Stomach (tissue), 9 donors: ENCODE data around the gene ZFHX3. TPM values are rescaled to one million over a fixed set of nuclear protein-coding genes. Genes with fewer than 3 reads are reported as not detected.

Experiments
- DNase-seq, 2 donors: peaks; one replicate each; pipeline versions ENCODE4 v3.0.0 to v3.0.0-alpha.2; 2013 to 2019
- H3K27ac ChIP-seq, 5 donors: fragments of 200-600 bp in 4 of 5; sonication (generic) in 4 of 5; one replicate each; pipeline ENCODE4 v1.5.1; 2013 to 2019; ENCODE audit warnings: mild to moderate bottlenecking in 1 of 5, moderate library complexity in 1 of 5
- H3K27me3 ChIP-seq, 3 donors: fragments of 200-600 bp; sonication (generic); one replicate each; pipeline ENCODE4 v1.5.1; 2017 to 2019; ENCODE audit warnings: mixed run types in 1 of 3
- H3K36me3 ChIP-seq, 4 donors: fragments of 200-600 bp; sonication (generic); 1 replicate in 3 of 4; 2 replicates in 1 of 4; pipeline ENCODE4 v1.5.1; 2016 to 2019
- H3K4me1 ChIP-seq, 4 donors: fragments of 200-600 bp; sonication (generic); one replicate each; pipeline ENCODE4 v1.5.1; 2016 to 2019
- H3K4me3 ChIP-seq, 4 donors: fragments of 200-600 bp; sonication (generic) in 3 of 4; one replicate each; pipeline ENCODE4 v1.5.1; 2016 to 2019; ENCODE audit warnings: mild to moderate bottlenecking in 1 of 4
- H3K9me3 ChIP-seq, 4 donors: fragments of 200-600 bp; sonication (generic); one replicate each; pipeline ENCODE4 v1.5.1; 2016 to 2019
- CTCF ChIP-seq, 7 experiments: fragments of 450-650 bp in 4 of 7; fragments of 200-600 bp in 3 of 7; sonication (generic) in 3 of 7; IDR thresholded peaks; one replicate each; pipeline ENCODE4 v1.5.1; 2016 to 2019; ENCODE audit warnings: antibody characterized with exemption in 7 of 7, control low read depth in 2 of 7, mild to moderate bottlenecking in 1 of 7
- EP300 ChIP-seq: sonication (generic); formaldehyde crosslinking; IDR thresholded peaks from one replicate; pipeline ENCODE4 v1.6.1; 2017; ENCODE audit warnings: antibody characterized with exemption
- POLR2A ChIP-seq, 4 donors: fragments of 450-650 bp; IDR thresholded peaks; one replicate each; pipeline ENCODE4 v1.6.1; 2016; ENCODE audit warnings: antibody characterized with exemption in 4 of 4, control low read depth in 2 of 4, mild to moderate bottlenecking in 1 of 4, moderate library complexity in 1 of 4
- POLR2AphosphoS5 ChIP-seq, 3 donors: sonication (generic); formaldehyde crosslinking; IDR thresholded peaks; one replicate each; pipeline ENCODE4 v1.6.1; 2016; ENCODE audit warnings: antibody characterized with exemption in 3 of 3
- WGBS, 5 donors: extraction: QIAGEN DNeasy Blood & Tissue Kit in 3 of 5; methylation state at CpG; one replicate each; pipeline versions ENCODE4 v1.1.5 to v1.1.7; 2013 to 2018; 5-methylcytosine and 5-hydroxymethylcytosine counted together
- intact Hi-C: fragments of 100-400 bp; cut with DNase I; formaldehyde crosslinking; loops from one replicate; pipeline ENCODE4 v1.15.1; 2023; ENCODE audit warnings: low total_unique reads
- polyA plus RNA-seq, 3 donors: library from polyadenylated mRNA; stranded (reverse); fragments of 200-250 nt; gene quantifications; one replicate each; pipeline ENCODE4 v1.2.3, GENCODE V29; 2013
- total RNA-seq, 5 donors: library from RNA; depleted of rRNA; stranded (reverse); fragments of >200 nt; gene quantifications; one replicate each; pipeline versions ENCODE4 v1.1.0 to v1.2.3, GENCODE V29; 2014 to 2016
- donor health status: healthy with polysubstance abuse.
- donor health status: Bipolar disorder and iron deficiency.
- donor health status: healthy.

Gene ZFHX3
- total and polyA plus RNA-seq, 8 donors = 1.1 to 27.5 (median 11.8) TPM

GRCh38 chr16:73024571-73025105 lies 23.3 kb downstream of the ZFHX3 start:
- Histone ChIP-seq H3K27me3 (no peaks in the 10 kb centered on the region), H3K4me3 (no peak overlapping the region), H3K27ac (peak overlapping the region in 1 of 5 donors; percentile 49), H3K4me1 (peaks cover 41 to 74% (median 55%) of the 10 kb centered on the region in 4 donors), H3K9me3 (no peaks in the 10 kb centered on the region), H3K36me3 (no peaks in the 10 kb centered on the region)
- no peak for TF ChIP-seq CTCF (IDR thresholded peaks at IDR 0.05)
- TF ChIP-seq POLR2AphosphoS5 (IDR thresholded peaks at IDR 0.05) = no peak
- TF ChIP-seq POLR2A (IDR thresholded peaks at IDR 0.05) = no peak
- TF ChIP-seq EP300 = no peak
- WGBS, 5 donors = 90 to 94% (median 92%) methylated on average over 10 to 13 of the region's 13 CpGs
- intact Hi-C loops = no loop called here
- no peak for DNase-seq

DNA sequence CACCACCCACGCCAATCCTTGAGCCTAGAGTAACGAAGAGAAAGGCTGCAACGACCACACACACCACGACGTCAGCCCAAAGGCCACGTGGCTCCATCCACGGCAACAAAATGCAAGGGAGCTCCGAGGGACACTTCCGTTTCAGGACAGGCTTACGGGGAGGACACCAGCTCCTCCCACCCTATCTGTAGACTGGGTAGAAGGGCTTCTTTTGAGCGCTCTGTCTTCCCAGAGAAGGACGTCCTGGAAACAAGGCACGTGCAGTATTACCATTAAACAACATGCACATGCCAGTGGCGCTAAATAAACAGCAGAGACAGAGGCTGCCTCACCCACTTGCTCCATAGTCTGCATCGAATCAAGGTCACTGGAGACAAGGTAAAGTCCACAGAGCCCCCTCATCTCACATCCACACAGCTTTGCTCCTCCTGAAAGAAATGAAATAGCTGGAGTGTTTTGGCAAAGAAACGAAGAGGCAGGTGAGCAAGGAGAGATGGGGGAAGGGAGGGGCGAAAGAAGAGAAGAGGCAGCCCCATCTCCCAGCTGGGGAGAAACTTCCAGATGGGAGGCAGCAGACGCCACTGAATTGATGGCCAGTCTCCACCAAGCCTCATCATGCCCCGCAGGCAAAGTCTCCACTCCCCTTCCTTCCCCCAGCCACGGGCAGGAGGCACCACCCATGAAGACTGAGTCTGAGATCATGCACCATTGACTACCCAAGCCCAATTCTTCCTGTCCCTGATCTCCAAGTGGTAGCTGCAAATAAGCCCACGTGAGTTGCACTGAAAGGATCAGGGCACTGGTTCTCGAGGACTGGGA lies 24.0 kb downstream of the ZFHX3 start:
- 78 to 89% (median 82%) methylated on average over 21 to 22 of the region's 22 CpGs for WGBS, 5 donors
- DNase-seq = no peak
- H3K4me1 ChIP-seq = peaks cover 47 to 79% (median 60%) of the 10 kb centered on the region in 4 donors
- H3K4me3 ChIP-seq = no peak overlapping the region
- no peak overlapping the region for H3K27ac ChIP-seq
- H3K36me3 ChIP-seq = no peaks in the 10 kb centered on the region
- H3K9me3 ChIP-seq = no peaks in the 10 kb centered on the region
- TF ChIP-seq POLR2A (IDR thresholded peaks at IDR 0.05) (no peak), CTCF (IDR thresholded peaks at IDR 0.05) (no peak), EP300 (no peak), POLR2AphosphoS5 (IDR thresholded peaks at IDR 0.05) (no peak)
- no peaks in the 10 kb centered on the region for H3K27me3 ChIP-seq
- intact Hi-C loops = no loop called here

GRCh38 chr16:73023320-73023719 lies 24.6 kb downstream of the ZFHX3 start:
- no peak overlapping the region for H3K27ac ChIP-seq
- no peaks in the 10 kb centered on the region for H3K27me3 ChIP-seq
- no peak overlapping the region for H3K4me3 ChIP-seq
- H3K9me3 ChIP-seq = no peaks in the 10 kb centered on the region
- 89 to 93% (median 92%) methylated on average over 10 of the region's 10 CpGs for WGBS, 5 donors
- no peak for DNase-seq
- peaks cover 42 to 78% (median 59%) of the 10 kb centered on the region in 4 donors for H3K4me1 ChIP-seq
- H3K36me3 ChIP-seq = no peaks in the 10 kb centered on the region
- intact Hi-C loops = no loop called here
- TF ChIP-seq POLR2A (IDR thresholded peaks at IDR 0.05) (no peak), POLR2AphosphoS5 (IDR thresholded peaks at IDR 0.05) (no peak), CTCF (IDR thresholded peaks at IDR 0.05) (no peak), EP300 (no peak)

DNA sequence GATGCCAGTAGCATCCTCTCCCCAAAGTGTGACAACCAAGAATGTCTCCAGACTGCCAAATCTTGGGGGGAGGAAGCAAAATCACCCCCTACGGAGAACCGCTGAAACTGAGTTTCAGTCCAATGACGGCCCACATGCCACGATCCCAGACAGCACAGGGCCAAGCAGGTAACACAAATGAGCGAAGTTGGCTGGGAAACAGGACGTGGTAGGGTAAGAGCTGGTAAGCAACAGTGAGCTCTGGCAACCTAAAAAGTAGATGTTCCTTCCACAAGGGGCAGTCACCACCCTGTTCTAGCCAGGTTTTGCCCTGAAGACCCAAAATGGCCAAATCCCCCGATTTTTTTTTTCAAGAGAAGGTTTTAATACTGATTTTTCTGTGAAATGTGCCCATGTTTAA lies 25.4 kb downstream of the ZFHX3 start:
- H3K4me3 ChIP-seq = no peak overlapping the region
- whole genome bisulfite sequencing, 5 donors = 89 to 94% (median 94%) methylated on average over 7 of the region's 7 CpGs
- DNase-seq = no peak
- no peaks in the 10 kb centered on the region for H3K27me3 ChIP-seq
- H3K36me3 ChIP-seq = no peaks in the 10 kb centered on the region
- H3K9me3 ChIP-seq = no peaks in the 10 kb centered on the region
- H3K27ac ChIP-seq = no peak overlapping the region
- intact Hi-C loops = no loop called here
- H3K4me1 ChIP-seq = peaks cover 37 to 75% (median 51%) of the 10 kb centered on the region in 4 donors
- TF ChIP-seq EP300 (no peak), POLR2A (IDR thresholded peaks at IDR 0.05) (no peak), POLR2AphosphoS5 (IDR thresholded peaks at IDR 0.05) (no peak), CTCF (IDR thresholded peaks at IDR 0.05) (no peak)
